Mammary epithelial cell (primary cell): ENCODE data around the gene MIOS.

Experiments
- CTCF ChIP-seq, 2 donors: IDR thresholded peaks in 1 of 2; conservative IDR thresholded peaks in 1 of 2; 2 replicates each; pipeline ENCODE4 v1.5.1; 2011 to 2012; ENCODE audit warnings: inconsistent platforms in 2 of 2, low read length in 2 of 2, mild to moderate bottlenecking in 2 of 2, control low read depth in 1 of 2, low read depth in 1 of 2; ENCODE audit not compliant: insufficient read depth in 1 of 2; ENCODE audit errors: extremely low read depth in 1 of 2
- EZH2 ChIP-seq: IDR thresholded peaks from 2 replicates; pipeline ENCODE4 v1.6.1; 2012; ENCODE audit warnings: low read length, inconsistent platforms, borderline replicate concordance

GRCh38 chr7:7569615-7570014, 2.9 kb downstream of the MIOS start:
- no peak for TF ChIP-seq CTCF (conservative IDR thresholded peaks at IDR 0.05 in 1 of 2, IDR thresholded peaks at IDR 0.05 in 1 of 2; ENCODE audit: extremely low read depth in 1 of 2, insufficient read depth in 1 of 2, low read depth in 1 of 2, low read length in 2 of 2)
- TF ChIP-seq EZH2, result no peak
